Measurements from ENCODE around the gene CLEC12A. TPM values are rescaled to one million over a fixed set of nuclear protein-coding genes. Genes with fewer than 3 reads are reported as not detected.

The CLEC12A gene
- total RNA-seq, 1 experiment from 2014 or later, result not detected

- no peak for DNase-seq (ENCODE audit: low read depth)
These were observed 62.8 kb downstream of the CLEC12A start for GRCh38 chr12:10033783-10034545.

Other genes starting within 250 kb of the CLEC12A start
- gene CLECL1, start 238.3 kb upstream of the CLEC12A start, total RNA-seq (2014; rRNA removed; shearing (Covaris generic)), result not detected in 2 replicates
- 0.12 and 0.57 TPM in 2 replicates for gene CD69, start 210.5 kb upstream of the CLEC12A start, total RNA-seq (2014; rRNA removed; shearing (Covaris generic))
- gene KLRF1, start 143.9 kb upstream of the CLEC12A start, total RNA-seq (2014; rRNA removed; shearing (Covaris generic)), result not detected in 2 replicates
- 0.60 and 1.3 TPM in 2 replicates for gene CLEC2B, start 102.1 kb upstream of the CLEC12A start, total RNA-seq (2014; rRNA removed; shearing (Covaris generic))
- gene KLRF2, start 89.9 kb upstream of the CLEC12A start, total RNA-seq (2014; rRNA removed; shearing (Covaris generic)), result not detected in 2 replicates
- gene CLEC2A, start 39.0 kb upstream of the CLEC12A start, total RNA-seq (2014; rRNA removed; shearing (Covaris generic)), result not detected in 2 replicates
- gene CLEC1B, start 27.7 kb downstream of the CLEC12A start, total RNA-seq (2014; rRNA removed; shearing (Covaris generic)), result not detected in 2 replicates
- not detected in 2 replicates for gene CLEC12B, start 39.2 kb downstream of the CLEC12A start, total RNA-seq (2014; rRNA removed; shearing (Covaris generic))
- gene CLEC9A, start 59.3 kb downstream of the CLEC12A start, total RNA-seq (2014; rRNA removed; shearing (Covaris generic)), result not detected in 2 replicates
- gene CLEC1A, start 127.6 kb downstream of the CLEC12A start, total RNA-seq (2014; rRNA removed; shearing (Covaris generic)), result 0.06 TPM in 1 of 2 replicates, not detected in the other
- gene CLEC7A, start 158.8 kb downstream of the CLEC12A start, total RNA-seq (2014; rRNA removed; shearing (Covaris generic)), result not detected in 2 replicates
- gene OLR1, start 200.7 kb downstream of the CLEC12A start, total RNA-seq (2014; rRNA removed; shearing (Covaris generic)), result 0.06 TPM in 1 of 2 replicates, not detected in the other
- gene TMEM52B, start 207.6 kb downstream of the CLEC12A start, total RNA-seq (2014; rRNA removed; shearing (Covaris generic)), result 0.57 and 1.8 TPM in 2 replicates
- 14.5 and 19.5 TPM in 2 replicates for gene GABARAPL1, start 241.5 kb downstream of the CLEC12A start, total RNA-seq (2014; rRNA removed; shearing (Covaris generic))

Measured in Daoy (cell line).